ENCODE results near the gene RAB25. TPM values are rescaled to one million over a fixed set of nuclear protein-coding genes. Genes with fewer than 3 reads are reported as not detected.
A peak's percentile ranks its signal among the peaks of the same experiment; 100 is the strongest.

Gene RAB25
- total and polyA plus RNA-seq, 2 of the 13 experiments (the other 11 are each of a cell fraction or from before 2014, with no cell fraction given) = 0.20 to 0.22 TPM

DNA sequence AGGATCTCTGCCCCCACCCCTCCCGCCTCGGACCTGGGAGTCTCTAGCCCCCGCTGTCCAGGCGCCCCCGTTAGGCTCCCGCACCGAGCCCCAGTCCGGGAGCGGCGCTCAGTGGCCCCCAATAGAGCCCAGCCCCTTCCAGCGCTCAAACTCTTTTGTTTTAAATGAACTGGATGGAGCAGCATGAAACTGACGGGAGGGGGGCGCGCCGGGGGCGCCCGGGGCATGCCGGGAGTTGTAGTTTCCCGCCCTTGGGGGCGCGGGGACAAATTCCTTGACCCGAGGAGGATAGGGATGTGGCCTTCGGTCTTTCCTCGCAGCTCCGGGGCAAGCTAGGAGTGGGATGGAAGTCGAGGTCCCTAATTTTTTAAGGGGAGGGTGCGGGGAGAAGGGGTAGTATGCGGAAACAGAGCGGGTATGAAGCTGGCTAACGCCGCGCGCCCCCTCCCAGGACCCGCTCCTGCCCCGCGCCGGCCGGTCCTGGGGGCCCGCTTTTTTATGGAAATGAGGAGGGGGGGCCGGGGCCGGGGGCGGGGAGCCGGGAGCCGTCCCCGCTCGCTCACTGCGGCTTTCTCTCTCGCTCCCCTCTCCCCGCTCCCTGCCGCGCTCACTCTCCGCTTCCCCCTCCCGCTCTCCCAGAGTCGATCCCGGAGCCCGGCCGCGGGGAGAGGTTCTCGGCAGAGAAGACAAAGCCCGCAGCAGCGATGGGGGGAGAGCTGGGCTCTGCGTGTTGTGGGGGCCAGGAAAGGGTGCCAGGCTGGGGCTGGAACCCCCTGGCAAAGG is 21.5 kb downstream of the RAB25 start, which contains the start of gene MEX3A (continued):
- TF ChIP-seq ZNF713 (CRISPR knock-in tag; IDR thresholded peaks at IDR 0.05) (no peak), NR2F2 (IDR thresholded peaks at IDR 0.05; ENCODE audit: borderline replicate concordance, low read depth) (peak; percentile 28; the same call in 1 of the 2 replicates), TSC22D2 (CRISPR knock-in tag; IDR thresholded peaks at IDR 0.05; ENCODE audit: borderline replicate concordance) (no peak), ZNF816 (CRISPR knock-in tag; IDR thresholded peaks at IDR 0.05; ENCODE audit: borderline replicate concordance) (peak; percentile 56; the same call in 1 of the 2 replicates), MYNN (CRISPR knock-in tag; IDR thresholded peaks at IDR 0.05; ENCODE audit: low read depth) (no peak), MAF1 (CRISPR knock-in tag; IDR thresholded peaks at IDR 0.05; ENCODE audit: borderline replicate concordance) (no peak), MIER3 (CRISPR knock-in tag; IDR thresholded peaks at IDR 0.05; ENCODE audit: borderline replicate concordance) (no peak), ZNF296 (CRISPR knock-in tag; conservative IDR thresholded peaks at IDR 0.05) (no peak)
- TF ChIP-seq, protein P1, sequence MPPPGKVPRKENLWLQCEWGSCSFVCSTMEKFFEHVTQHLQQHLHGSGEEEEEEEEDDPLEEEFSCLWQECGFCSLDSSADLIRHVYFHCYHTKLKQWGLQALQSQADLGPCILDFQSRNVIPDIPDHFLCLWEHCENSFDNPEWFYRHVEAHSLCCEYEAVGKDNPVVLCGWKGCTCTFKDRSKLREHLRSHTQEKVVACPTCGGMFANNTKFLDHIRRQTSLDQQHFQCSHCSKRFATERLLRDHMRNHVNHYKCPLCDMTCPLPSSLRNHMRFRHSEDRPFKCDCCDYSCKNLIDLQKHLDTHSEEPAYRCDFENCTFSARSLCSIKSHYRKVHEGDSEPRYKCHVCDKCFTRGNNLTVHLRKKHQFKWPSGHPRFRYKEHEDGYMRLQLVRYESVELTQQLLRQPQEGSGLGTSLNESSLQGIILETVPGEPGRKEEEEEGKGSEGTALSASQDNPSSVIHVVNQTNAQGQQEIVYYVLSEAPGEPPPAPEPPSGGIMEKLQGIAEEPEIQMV (CRISPR knock-in tag; IDR thresholded peaks at IDR 0.05; ENCODE audit: low read depth) = no peak
- TF ChIP-seq, protein P2, sequence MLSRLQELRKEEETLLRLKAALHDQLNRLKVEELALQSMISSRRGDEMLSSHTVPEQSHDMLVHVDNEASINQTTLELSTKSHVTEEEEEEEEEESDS (CRISPR knock-in tag; IDR thresholded peaks at IDR 0.05; ENCODE audit: borderline replicate concordance) = no peak
- TF ChIP-seq, protein P3, sequence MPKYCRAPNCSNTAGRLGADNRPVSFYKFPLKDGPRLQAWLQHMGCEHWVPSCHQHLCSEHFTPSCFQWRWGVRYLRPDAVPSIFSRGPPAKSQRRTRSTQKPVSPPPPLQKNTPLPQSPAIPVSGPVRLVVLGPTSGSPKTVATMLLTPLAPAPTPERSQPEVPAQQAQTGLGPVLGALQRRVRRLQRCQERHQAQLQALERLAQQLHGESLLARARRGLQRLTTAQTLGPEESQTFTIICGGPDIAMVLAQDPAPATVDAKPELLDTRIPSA (CRISPR knock-in tag; IDR thresholded peaks at IDR 0.05; ENCODE audit: borderline replicate concordance) = no peak
- TF ChIP-seq, protein P4, sequence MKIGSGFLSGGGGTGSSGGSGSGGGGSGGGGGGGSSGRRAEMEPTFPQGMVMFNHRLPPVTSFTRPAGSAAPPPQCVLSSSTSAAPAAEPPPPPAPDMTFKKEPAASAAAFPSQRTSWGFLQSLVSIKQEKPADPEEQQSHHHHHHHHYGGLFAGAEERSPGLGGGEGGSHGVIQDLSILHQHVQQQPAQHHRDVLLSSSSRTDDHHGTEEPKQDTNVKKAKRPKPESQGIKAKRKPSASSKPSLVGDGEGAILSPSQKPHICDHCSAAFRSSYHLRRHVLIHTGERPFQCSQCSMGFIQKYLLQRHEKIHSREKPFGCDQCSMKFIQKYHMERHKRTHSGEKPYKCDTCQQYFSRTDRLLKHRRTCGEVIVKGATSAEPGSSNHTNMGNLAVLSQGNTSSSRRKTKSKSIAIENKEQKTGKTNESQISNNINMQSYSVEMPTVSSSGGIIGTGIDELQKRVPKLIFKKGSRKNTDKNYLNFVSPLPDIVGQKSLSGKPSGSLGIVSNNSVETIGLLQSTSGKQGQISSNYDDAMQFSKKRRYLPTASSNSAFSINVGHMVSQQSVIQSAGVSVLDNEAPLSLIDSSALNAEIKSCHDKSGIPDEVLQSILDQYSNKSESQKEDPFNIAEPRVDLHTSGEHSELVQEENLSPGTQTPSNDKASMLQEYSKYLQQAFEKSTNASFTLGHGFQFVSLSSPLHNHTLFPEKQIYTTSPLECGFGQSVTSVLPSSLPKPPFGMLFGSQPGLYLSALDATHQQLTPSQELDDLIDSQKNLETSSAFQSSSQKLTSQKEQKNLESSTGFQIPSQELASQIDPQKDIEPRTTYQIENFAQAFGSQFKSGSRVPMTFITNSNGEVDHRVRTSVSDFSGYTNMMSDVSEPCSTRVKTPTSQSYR (CRISPR knock-in tag; IDR thresholded peaks at IDR 0.05; ENCODE audit: borderline replicate concordance) = no peak
- TF ChIP-seq, protein P5, sequence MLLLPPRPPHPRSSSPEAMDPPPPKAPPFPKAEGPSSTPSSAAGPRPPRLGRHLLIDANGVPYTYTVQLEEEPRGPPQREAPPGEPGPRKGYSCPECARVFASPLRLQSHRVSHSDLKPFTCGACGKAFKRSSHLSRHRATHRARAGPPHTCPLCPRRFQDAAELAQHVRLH (CRISPR knock-in tag; IDR thresholded peaks at IDR 0.05; ENCODE audit: borderline replicate concordance, low read depth) = no peak
- TF ChIP-seq, protein P6, sequence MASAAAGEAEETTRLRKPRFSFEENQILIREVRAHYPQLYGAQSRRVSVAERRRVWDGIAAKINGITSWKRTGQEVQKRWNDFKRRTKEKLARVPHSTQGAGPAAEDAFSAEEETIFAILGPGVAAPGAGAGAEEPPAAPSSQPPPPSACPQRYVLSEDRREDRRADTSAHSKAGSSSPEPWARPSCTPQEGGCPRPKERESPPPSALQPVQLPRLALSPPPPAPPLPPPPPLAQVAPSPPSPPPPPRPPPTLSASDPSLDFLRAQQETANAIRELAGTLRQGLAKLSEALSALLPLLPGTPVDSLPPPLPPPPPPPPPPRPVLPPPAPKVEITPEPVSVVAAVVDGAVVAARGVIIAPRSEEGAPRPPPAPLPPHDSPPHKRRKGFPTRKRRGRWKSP (CRISPR knock-in tag; IDR thresholded peaks at IDR 0.05) = no peak
- TF ChIP-seq, protein P7, sequence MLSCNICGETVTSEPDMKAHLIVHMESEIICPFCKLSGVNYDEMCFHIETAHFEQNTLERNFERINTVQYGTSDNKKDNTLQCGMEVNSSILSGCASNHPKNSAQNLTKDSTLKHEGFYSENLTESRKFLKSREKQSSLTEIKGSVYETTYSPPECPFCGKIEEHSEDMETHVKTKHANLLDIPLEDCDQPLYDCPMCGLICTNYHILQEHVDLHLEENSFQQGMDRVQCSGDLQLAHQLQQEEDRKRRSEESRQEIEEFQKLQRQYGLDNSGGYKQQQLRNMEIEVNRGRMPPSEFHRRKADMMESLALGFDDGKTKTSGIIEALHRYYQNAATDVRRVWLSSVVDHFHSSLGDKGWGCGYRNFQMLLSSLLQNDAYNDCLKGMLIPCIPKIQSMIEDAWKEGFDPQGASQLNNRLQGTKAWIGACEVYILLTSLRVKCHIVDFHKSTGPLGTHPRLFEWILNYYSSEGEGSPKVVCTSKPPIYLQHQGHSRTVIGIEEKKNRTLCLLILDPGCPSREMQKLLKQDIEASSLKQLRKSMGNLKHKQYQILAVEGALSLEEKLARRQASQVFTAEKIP (CRISPR knock-in tag; IDR thresholded peaks at IDR 0.05; ENCODE audit: borderline replicate concordance) = no peak
